Sigmoid colon (tissue), 7 donors: ENCODE results near the gene LIMA1. TPM values are rescaled to one million over a fixed set of nuclear protein-coding genes. Genes with fewer than 3 reads are reported as not detected.

Source experiments
- DNase-seq: peaks from one replicate; pipeline ENCODE4 v3.0.0-alpha.2; 2019
- H3K27ac ChIP-seq, 4 donors: fragments of 200-600 bp; sonication (generic); one replicate each; pipeline ENCODE4 v1.5.1; 2016 to 2019; ENCODE audit warnings: mild to moderate bottlenecking in 1 of 4
- H3K27me3 ChIP-seq, 3 donors: fragments of 200-600 bp; sonication (generic); one replicate each; pipeline ENCODE4 v1.5.1; 2019; ENCODE audit warnings: mild to moderate bottlenecking in 1 of 3
- H3K36me3 ChIP-seq, 4 donors: fragments of 200-600 bp; sonication (generic); one replicate each; pipeline ENCODE4 v1.5.1; 2016 to 2019
- H3K4me1 ChIP-seq, 4 donors: fragments of 200-600 bp; sonication (generic); one replicate each; pipeline ENCODE4 v1.5.1; 2017 to 2019
- H3K4me3 ChIP-seq, 4 donors: fragments of 200-600 bp; sonication (generic); one replicate each; pipeline ENCODE4 v1.5.1; 2017 to 2019; ENCODE audit warnings: mild to moderate bottlenecking in 2 of 4, moderate library complexity in 1 of 4
- H3K9me3 ChIP-seq, 4 donors: fragments of 200-600 bp in 3 of 4; sonication (generic) in 3 of 4; one replicate each; pipeline versions ENCODE4 v1.5.1 to v1.6.1; 2013 to 2019
- EP300 ChIP-seq, 4 donors: sonication (generic); formaldehyde crosslinking; IDR thresholded peaks; one replicate each; pipeline ENCODE4 v1.6.1; 2017; ENCODE audit warnings: antibody characterized with exemption in 4 of 4
- POLR2A ChIP-seq, 2 donors: fragments of 450-650 bp; IDR thresholded peaks; one replicate each; pipeline ENCODE4 v1.6.1; 2016; ENCODE audit warnings: antibody characterized with exemption in 2 of 2, mild to moderate bottlenecking in 2 of 2, moderate library complexity in 2 of 2
- POLR2AphosphoS5 ChIP-seq, 4 donors: sonication (generic); formaldehyde crosslinking; IDR thresholded peaks; one replicate each; pipeline ENCODE4 v1.6.1; 2017; ENCODE audit warnings: antibody characterized with exemption in 4 of 4
- WGBS, 2 donors: extraction: QIAGEN DNeasy Blood & Tissue Kit; methylation state at CpG; one replicate each; pipeline ENCODE4 v1.1.7; 2013; 5-methylcytosine and 5-hydroxymethylcytosine counted together
- intact Hi-C: fragments of 100-400 bp; cut with DNase I; formaldehyde crosslinking; loops from one replicate; pipeline ENCODE4 v1.15.1; 2023
- polyA plus RNA-seq, 3 donors: library from polyadenylated mRNA; stranded (reverse); fragments of 200-250 nt; gene quantifications; one replicate each; pipeline ENCODE4 v1.2.3, GENCODE V29; 2013
- total RNA-seq, 4 donors: library from RNA; depleted of rRNA; stranded (reverse); fragments of >200 nt; gene quantifications; one replicate each; pipeline ENCODE4 v1.1.0, GENCODE V29; 2016
- TF ChIP-seq, protein P1 (sequence below), 4 experiments: fragments of 450-650 bp in 3 of 4; fragments of 200-600 bp in 1 of 4; IDR thresholded peaks; one replicate each; pipeline ENCODE4 v1.5.1; 2016 to 2019; ENCODE audit warnings: antibody characterized with exemption in 4 of 4, mild to moderate bottlenecking in 3 of 4, moderate library complexity in 2 of 4
- donor health status: healthy with polysubstance abuse.
- donor health status: Bipolar disorder and iron deficiency.
- donor health status: healthy.

The LIMA1 gene
- total and polyA plus RNA-seq, 7 donors = 39.7 to 181 (median 108) TPM

DNA sequence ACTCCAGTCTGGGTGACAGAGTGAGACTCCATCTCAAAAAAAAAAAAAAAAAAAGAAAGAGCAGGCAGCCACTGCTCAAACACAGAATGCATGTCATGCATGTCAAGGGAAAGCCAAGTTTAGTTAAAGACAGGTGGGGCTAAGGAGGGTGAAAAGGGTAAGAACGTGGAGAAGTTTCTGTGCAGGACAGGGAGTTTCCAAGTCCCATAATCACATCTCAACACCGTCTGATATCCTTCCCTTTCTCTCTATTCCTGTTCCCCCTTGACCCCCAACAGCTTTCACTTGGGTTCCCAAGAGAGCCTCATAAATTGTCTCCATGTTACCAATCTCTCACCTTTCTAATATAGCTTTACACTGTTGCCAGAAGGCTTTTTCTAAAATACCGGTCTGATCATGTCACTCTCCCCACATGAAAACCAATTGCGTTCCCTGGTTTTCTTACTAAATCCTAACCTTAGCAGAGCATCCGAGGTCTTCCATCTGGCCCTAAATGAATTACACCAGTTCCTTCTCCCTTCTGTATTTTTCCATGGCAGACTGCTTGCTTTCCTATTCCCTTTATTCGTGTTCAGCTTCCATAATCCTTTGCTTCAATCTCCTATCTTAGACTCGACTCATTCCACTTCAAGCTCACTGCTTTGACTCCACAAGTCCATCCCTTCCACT, 37.0 kb downstream of the LIMA1 start:
- Histone ChIP-seq H3K36me3 (peaks cover 0 to 4% (median 0%) of the 10 kb centered on the region in 4 donors), H3K27ac (peak overlapping the region; percentile 28 to 74 (median 72)), H3K4me1 (peaks cover 0 to 33% (median 21%) of the 10 kb centered on the region in 4 donors), H3K9me3 (no peaks in the 10 kb centered on the region), H3K27me3 (no peaks in the 10 kb centered on the region), H3K4me3 (no peak overlapping the region)
- intact Hi-C loops = no loop called here
- DNase-seq = no peak
- WGBS, 2 donors = 49 to 72% methylated on average over 7 of the region's 7 CpGs
- no peak for TF ChIP-seq POLR2AphosphoS5 (IDR thresholded peaks at IDR 0.05)
- no peak for TF ChIP-seq EP300 (IDR thresholded peaks at IDR 0.05)
- no peak for TF ChIP-seq POLR2A (IDR thresholded peaks at IDR 0.05)
- TF ChIP-seq, protein P1, sequence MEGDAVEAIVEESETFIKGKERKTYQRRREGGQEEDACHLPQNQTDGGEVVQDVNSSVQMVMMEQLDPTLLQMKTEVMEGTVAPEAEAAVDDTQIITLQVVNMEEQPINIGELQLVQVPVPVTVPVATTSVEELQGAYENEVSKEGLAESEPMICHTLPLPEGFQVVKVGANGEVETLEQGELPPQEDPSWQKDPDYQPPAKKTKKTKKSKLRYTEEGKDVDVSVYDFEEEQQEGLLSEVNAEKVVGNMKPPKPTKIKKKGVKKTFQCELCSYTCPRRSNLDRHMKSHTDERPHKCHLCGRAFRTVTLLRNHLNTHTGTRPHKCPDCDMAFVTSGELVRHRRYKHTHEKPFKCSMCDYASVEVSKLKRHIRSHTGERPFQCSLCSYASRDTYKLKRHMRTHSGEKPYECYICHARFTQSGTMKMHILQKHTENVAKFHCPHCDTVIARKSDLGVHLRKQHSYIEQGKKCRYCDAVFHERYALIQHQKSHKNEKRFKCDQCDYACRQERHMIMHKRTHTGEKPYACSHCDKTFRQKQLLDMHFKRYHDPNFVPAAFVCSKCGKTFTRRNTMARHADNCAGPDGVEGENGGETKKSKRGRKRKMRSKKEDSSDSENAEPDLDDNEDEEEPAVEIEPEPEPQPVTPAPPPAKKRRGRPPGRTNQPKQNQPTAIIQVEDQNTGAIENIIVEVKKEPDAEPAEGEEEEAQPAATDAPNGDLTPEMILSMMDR (IDR thresholded peaks at IDR 0.05) = no peak

- Histone ChIP-seq H3K27me3 (no peaks in the 10 kb centered on the region), H3K4me1 (peaks cover 0 to 44% (median 27%) of the 10 kb centered on the region in 4 donors), H3K36me3 (peaks cover 0 to 4% (median 0%) of the 10 kb centered on the region in 4 donors), H3K4me3 (no peak overlapping the region), H3K27ac (peak overlapping the region in 3 of 4 donors; percentile 76 to 83 (median 77)), H3K9me3 (no peaks in the 10 kb centered on the region)
- intact Hi-C loops = no loop called here
- TF ChIP-seq POLR2A (IDR thresholded peaks at IDR 0.05) (no peak), POLR2AphosphoS5 (IDR thresholded peaks at IDR 0.05) (no peak)
- no peak for DNase-seq
- WGBS, 2 donors = 43 to 62% methylated on average over 1 of the region's 1 CpG
Observed at GRCh38 chr12:50243507-50243906, 39.8 kb downstream of the LIMA1 start.

GRCh38 chr12:50242751-50243191, 40.5 kb downstream of the LIMA1 start:
- Histone ChIP-seq H3K9me3 (no peaks in the 10 kb centered on the region), H3K27ac (peak overlapping the region; percentile 69 to 83 (median 76)), H3K36me3 (no peaks in the 10 kb centered on the region), H3K4me1 (peaks cover 0 to 44% (median 27%) of the 10 kb centered on the region in 4 donors), H3K4me3 (no peak overlapping the region), H3K27me3 (no peaks in the 10 kb centered on the region)
- intact Hi-C loops = no loop called here
- WGBS, 2 donors = 7 to 33% methylated on average over 1 of the region's 1 CpG
- TF ChIP-seq POLR2A (IDR thresholded peaks at IDR 0.05) (no peak), POLR2AphosphoS5 (IDR thresholded peaks at IDR 0.05) (no peak), EP300 (IDR thresholded peaks at IDR 0.05) (no peak)
- TF ChIP-seq, protein P1 (IDR thresholded peaks at IDR 0.05) = no peak
- DNase-seq = no peak

GRCh38 chr12:50241178-50241577, 42.1 kb downstream of the LIMA1 start:
- TF ChIP-seq POLR2AphosphoS5 (IDR thresholded peaks at IDR 0.05) (no peak), EP300 (IDR thresholded peaks at IDR 0.05) (no peak), POLR2A (IDR thresholded peaks at IDR 0.05) (no peak)
- TF ChIP-seq, protein P1 (IDR thresholded peaks at IDR 0.05) = no peak
- H3K4me1 ChIP-seq = peaks cover 0 to 32% (median 18%) of the 10 kb centered on the region in 4 donors
- 16 to 83% methylated on average over 1 of the region's 1 CpG for WGBS, 2 donors

DNA sequence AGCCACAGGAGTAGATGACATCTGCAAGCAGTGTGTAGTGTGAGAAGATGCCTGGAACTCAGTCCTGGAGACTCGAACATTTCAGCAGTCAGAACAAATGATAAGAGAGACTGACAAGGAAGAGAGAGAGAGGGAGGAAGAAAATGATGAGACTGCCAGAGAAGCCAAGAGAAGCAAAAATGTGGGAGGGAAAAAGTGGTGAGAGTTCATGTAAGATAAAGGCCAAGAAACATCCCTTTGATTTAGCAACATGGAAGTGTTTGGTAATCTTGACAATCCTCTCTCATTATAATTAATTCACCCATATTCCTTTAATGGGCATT, 42.6 kb downstream of the LIMA1 start:
- intact Hi-C loops = no loop called here
- TF ChIP-seq EP300 (IDR thresholded peaks at IDR 0.05) (no peak), POLR2A (IDR thresholded peaks at IDR 0.05) (no peak), POLR2AphosphoS5 (IDR thresholded peaks at IDR 0.05) (no peak)
- TF ChIP-seq, protein P1 (IDR thresholded peaks at IDR 0.05) = no peak
- peaks cover 0 to 6% (median 0%) of the 10 kb centered on the region in 4 donors for H3K36me3 ChIP-seq
- no peak overlapping the region for H3K4me3 ChIP-seq
- H3K27ac ChIP-seq = peak overlapping the region; percentile 69 to 83 (median 76)
- 18 to 56% methylated on average over 1 of the region's 1 CpG for WGBS, 2 donors
- no peaks in the 10 kb centered on the region for H3K9me3 ChIP-seq
- peaks cover 0 to 32% (median 18%) of the 10 kb centered on the region in 4 donors for H3K4me1 ChIP-seq
- no peak for DNase-seq
- no peaks in the 10 kb centered on the region for H3K27me3 ChIP-seq

More at GRCh38 chr12:50241178-50241577, 42.1 kb downstream of the LIMA1 start:
- DNase-seq = no peak
- intact Hi-C loops = no loop called here
- H3K36me3 ChIP-seq = peaks cover 0 to 6% (median 0%) of the 10 kb centered on the region in 4 donors
- H3K4me3 ChIP-seq = no peak overlapping the region
- no peaks in the 10 kb centered on the region for H3K27me3 ChIP-seq
- peak overlapping the region; percentile 69 to 83 (median 76) for H3K27ac ChIP-seq
- H3K9me3 ChIP-seq = no peaks in the 10 kb centered on the region
